Measurements from ENCODE around the gene HDAC4.

- TF ChIP-seq, protein P1, sequence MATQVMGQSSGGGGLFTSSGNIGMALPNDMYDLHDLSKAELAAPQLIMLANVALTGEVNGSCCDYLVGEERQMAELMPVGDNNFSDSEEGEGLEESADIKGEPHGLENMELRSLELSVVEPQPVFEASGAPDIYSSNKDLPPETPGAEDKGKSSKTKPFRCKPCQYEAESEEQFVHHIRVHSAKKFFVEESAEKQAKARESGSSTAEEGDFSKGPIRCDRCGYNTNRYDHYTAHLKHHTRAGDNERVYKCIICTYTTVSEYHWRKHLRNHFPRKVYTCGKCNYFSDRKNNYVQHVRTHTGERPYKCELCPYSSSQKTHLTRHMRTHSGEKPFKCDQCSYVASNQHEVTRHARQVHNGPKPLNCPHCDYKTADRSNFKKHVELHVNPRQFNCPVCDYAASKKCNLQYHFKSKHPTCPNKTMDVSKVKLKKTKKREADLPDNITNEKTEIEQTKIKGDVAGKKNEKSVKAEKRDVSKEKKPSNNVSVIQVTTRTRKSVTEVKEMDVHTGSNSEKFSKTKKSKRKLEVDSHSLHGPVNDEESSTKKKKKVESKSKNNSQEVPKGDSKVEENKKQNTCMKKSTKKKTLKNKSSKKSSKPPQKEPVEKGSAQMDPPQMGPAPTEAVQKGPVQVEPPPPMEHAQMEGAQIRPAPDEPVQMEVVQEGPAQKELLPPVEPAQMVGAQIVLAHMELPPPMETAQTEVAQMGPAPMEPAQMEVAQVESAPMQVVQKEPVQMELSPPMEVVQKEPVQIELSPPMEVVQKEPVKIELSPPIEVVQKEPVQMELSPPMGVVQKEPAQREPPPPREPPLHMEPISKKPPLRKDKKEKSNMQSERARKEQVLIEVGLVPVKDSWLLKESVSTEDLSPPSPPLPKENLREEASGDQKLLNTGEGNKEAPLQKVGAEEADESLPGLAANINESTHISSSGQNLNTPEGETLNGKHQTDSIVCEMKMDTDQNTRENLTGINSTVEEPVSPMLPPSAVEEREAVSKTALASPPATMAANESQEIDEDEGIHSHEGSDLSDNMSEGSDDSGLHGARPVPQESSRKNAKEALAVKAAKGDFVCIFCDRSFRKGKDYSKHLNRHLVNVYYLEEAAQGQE (tag by site-specific recombination; IDR thresholded peaks at IDR 0.05): no peak
- TF ChIP-seq, protein P2, sequence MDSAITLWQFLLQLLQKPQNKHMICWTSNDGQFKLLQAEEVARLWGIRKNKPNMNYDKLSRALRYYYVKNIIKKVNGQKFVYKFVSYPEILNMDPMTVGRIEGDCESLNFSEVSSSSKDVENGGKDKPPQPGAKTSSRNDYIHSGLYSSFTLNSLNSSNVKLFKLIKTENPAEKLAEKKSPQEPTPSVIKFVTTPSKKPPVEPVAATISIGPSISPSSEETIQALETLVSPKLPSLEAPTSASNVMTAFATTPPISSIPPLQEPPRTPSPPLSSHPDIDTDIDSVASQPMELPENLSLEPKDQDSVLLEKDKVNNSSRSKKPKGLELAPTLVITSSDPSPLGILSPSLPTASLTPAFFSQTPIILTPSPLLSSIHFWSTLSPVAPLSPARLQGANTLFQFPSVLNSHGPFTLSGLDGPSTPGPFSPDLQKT (IDR thresholded peaks at IDR 0.05; ENCODE audit: borderline replicate concordance, low read depth, low read length): no peak
- TF ChIP-seq ZNF544 (tag by site-specific recombination; IDR thresholded peaks at IDR 0.05) (no peak), BCL11A (tag by site-specific recombination; IDR thresholded peaks at IDR 0.05; ENCODE audit: low read depth) (no peak), ZNF146 (tag by site-specific recombination; IDR thresholded peaks at IDR 0.05) (no peak), SP2 (tag by site-specific recombination; IDR thresholded peaks at IDR 0.05) (no peak), ZNF521 (tag by site-specific recombination; IDR thresholded peaks at IDR 0.05) (no peak), ZBTB1 (tag by site-specific recombination; IDR thresholded peaks at IDR 0.05) (no peak)
- TF ChIP-seq, protein P3, sequence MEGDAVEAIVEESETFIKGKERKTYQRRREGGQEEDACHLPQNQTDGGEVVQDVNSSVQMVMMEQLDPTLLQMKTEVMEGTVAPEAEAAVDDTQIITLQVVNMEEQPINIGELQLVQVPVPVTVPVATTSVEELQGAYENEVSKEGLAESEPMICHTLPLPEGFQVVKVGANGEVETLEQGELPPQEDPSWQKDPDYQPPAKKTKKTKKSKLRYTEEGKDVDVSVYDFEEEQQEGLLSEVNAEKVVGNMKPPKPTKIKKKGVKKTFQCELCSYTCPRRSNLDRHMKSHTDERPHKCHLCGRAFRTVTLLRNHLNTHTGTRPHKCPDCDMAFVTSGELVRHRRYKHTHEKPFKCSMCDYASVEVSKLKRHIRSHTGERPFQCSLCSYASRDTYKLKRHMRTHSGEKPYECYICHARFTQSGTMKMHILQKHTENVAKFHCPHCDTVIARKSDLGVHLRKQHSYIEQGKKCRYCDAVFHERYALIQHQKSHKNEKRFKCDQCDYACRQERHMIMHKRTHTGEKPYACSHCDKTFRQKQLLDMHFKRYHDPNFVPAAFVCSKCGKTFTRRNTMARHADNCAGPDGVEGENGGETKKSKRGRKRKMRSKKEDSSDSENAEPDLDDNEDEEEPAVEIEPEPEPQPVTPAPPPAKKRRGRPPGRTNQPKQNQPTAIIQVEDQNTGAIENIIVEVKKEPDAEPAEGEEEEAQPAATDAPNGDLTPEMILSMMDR (tag by site-specific recombination; IDR thresholded peaks at IDR 0.05): no peak
Observed at GRCh38 chr2:239139566-239139965, 261.3 kb downstream of the HDAC4 start.
